Ovary (tissue), 9 donors: Measurements from ENCODE around the gene ATP6V0E1. TPM values are rescaled to one million over a fixed set of nuclear protein-coding genes. Genes with fewer than 3 reads are reported as not detected.
"Not testable (repeated sequence)": the region's sequence is repeated elsewhere in the genome, so short reads cannot be mapped to it uniquely, and the experiment has no call there.

ENCODE experiments used
- DNase-seq, 5 donors: peaks; one replicate each; pipeline ENCODE4 v3.0.0-alpha.2; 2019 to 2020
- H3K27ac ChIP-seq, 2 donors: fragments of 200-600 bp; one replicate each; pipeline versions ENCODE4 v1.5.1 to v1.8.0; 2019 to 2022
- H3K27me3 ChIP-seq: fragments of 200-600 bp; one replicate; pipeline ENCODE4 v1.8.0; 2022
- H3K36me3 ChIP-seq: fragments of 200-600 bp; sonication (generic); one replicate; pipeline ENCODE4 v1.5.1; 2019
- H3K4me1 ChIP-seq: one replicate; pipeline ENCODE4 v1.8.1; 2013; ENCODE audit warnings: mild to moderate bottlenecking, moderate library complexity; ENCODE audit not compliant: insufficient read depth
- H3K4me3 ChIP-seq: fragments of 200-600 bp; sonication (generic); one replicate; pipeline ENCODE4 v1.5.1; 2017
- H3K9me3 ChIP-seq, 2 donors: fragments of 200-600 bp in 1 of 2; sonication (generic) in 1 of 2; one replicate each; pipeline versions ENCODE4 v1.5.1 to v1.8.1; 2013 to 2019; ENCODE audit warnings: mild to moderate bottlenecking in 1 of 2, moderate library complexity in 1 of 2
- EP300 ChIP-seq: sonication (generic); formaldehyde crosslinking; IDR thresholded peaks from one replicate; pipeline ENCODE4 v1.6.1; 2017; ENCODE audit warnings: antibody characterized with exemption
- POLR2A ChIP-seq: fragments of 450-650 bp; IDR thresholded peaks from one replicate; pipeline ENCODE4 v1.6.1; 2017; ENCODE audit warnings: antibody characterized with exemption, mild to moderate bottlenecking, moderate library complexity
- WGBS, 3 donors: extraction: QIAGEN DNeasy Blood & Tissue Kit in 1 of 3; methylation state at CpG; one replicate each; pipeline versions ENCODE4 v1.1.5 to v1.1.7; 2013 to 2017; 5-methylcytosine and 5-hydroxymethylcytosine counted together
- intact Hi-C, 4 donors: fragments of 100-400 bp; cut with DNase I; formaldehyde crosslinking; loops; one replicate each; pipeline versions ENCODE4 v1.11.0 to v1.15.1; 2022 to 2023
- polyA plus RNA-seq, 2 donors: library from polyadenylated mRNA; stranded (reverse); fragments of 200-250 nt in 1 of 2; fragments of 350-450 nt in 1 of 2; fragmentation: Illumina TruSeq in 1 of 2; extraction: RNeasy Lipid Tissue Mini Kit (QIAGEN cat#74804) in 1 of 2; gene quantifications; one replicate each; pipeline ENCODE4 v1.2.3, GENCODE V29; 2013 to 2014
- small RNA-seq: library from RNA; depleted of rRNA; stranded (forward); fragments of <200 nt; gene quantifications from one replicate; pipeline ENCODE3, GENCODE V24; 2016
- total RNA-seq, 7 donors: library from RNA; depleted of rRNA in 2 of 7; stranded (reverse); fragments of >200 nt in 2 of 7; fragmentation: NEBNext Ultra II Directional in 3 of 7; extraction: Animal tissue kit (Norgen Biotek cat#: 25700) in 3 of 7; gene quantifications; one replicate each; pipeline versions ENCODE4 v1.1.0 to v1.2.4, GENCODE V29; 2016 to 2023
- TF ChIP-seq, protein P1 (sequence below), 3 donors: fragments of 450-650 bp in 2 of 3; fragments of 200-600 bp in 1 of 3; IDR thresholded peaks; one replicate each; pipeline versions ENCODE4 v1.5.1 to v1.8.0; 2016 to 2022; ENCODE audit warnings: antibody characterized with exemption in 3 of 3, mild to moderate bottlenecking in 1 of 3
- donor health status: DM: no; HTN: no; CAD: no; lungs with moderate emphysema.
- donor health status: DM: no; HTN: no; CAD: no.
- donor health status: Bipolar disorder and iron deficiency.
- donor health status: DM: yes; HTN: yes; CAD: no.
- donor health status: DM: no; HTN: no; CAD: no.
- donor health status: DM: yes; HTN: yes; CAD: no.

Gene ATP6V0E1
- total and polyA plus RNA-seq, 9 donors, result 99.7 to 376 (median 164) TPM

DNA sequence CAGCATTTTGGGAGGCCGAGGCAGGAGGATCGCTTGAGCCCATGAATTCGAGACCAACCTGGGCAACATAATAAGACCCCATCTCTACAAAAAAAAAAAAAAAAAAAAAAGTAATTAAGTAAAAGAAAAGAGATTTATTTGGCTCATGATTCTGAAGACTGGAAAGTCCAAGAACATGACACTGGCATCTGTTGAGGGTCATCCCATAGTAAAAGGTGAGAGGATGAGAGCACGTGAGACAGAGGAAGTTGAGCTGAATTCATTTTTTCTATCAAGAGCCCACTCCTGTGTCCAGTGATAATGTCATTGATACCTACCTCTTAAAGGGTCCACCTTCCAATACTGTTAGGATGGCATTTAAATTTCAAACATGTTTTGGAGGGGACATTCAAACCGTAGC lies 92.4 kb downstream of the ATP6V0E1 start:
- no peaks in the 10 kb centered on the region for H3K36me3 ChIP-seq
- H3K9me3 ChIP-seq, result no peaks in the 10 kb centered on the region
- H3K27me3 ChIP-seq, result no peaks in the 10 kb centered on the region
- DNase-seq, result no peak
- H3K27ac ChIP-seq, result no peak overlapping the region
- WGBS, 3 donors, result 93 to 96% (median 94%) methylated on average over 5 of the region's 5 CpGs
- intact Hi-C loops, result no loop called here
- peaks cover 4% of the 10 kb centered on the region for H3K4me1 ChIP-seq
- H3K4me3 ChIP-seq, result no peak overlapping the region
- TF ChIP-seq EP300 (no peak), POLR2A (no peak)
- TF ChIP-seq, protein P1, sequence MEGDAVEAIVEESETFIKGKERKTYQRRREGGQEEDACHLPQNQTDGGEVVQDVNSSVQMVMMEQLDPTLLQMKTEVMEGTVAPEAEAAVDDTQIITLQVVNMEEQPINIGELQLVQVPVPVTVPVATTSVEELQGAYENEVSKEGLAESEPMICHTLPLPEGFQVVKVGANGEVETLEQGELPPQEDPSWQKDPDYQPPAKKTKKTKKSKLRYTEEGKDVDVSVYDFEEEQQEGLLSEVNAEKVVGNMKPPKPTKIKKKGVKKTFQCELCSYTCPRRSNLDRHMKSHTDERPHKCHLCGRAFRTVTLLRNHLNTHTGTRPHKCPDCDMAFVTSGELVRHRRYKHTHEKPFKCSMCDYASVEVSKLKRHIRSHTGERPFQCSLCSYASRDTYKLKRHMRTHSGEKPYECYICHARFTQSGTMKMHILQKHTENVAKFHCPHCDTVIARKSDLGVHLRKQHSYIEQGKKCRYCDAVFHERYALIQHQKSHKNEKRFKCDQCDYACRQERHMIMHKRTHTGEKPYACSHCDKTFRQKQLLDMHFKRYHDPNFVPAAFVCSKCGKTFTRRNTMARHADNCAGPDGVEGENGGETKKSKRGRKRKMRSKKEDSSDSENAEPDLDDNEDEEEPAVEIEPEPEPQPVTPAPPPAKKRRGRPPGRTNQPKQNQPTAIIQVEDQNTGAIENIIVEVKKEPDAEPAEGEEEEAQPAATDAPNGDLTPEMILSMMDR (IDR thresholded peaks at IDR 0.05), result no peak

DNA sequence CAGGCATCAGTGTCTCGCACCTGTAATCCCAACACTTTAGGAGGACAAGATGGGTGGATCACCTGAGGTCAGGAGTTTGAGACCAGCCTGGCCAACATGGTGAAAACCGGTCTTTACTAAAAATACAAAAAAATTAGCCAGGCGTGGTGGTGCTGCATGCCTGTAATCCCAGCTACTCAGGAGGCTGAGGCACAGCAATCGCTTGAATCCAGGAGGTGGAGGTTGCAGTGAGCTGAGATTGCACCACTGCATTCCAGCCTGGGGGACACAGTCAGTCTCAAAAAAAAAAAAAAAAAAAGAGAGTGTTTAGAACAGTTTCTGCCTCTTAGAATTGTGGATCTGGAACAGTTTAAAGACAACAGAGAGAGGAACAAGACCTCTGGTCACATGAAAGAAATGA lies 92.9 kb downstream of the ATP6V0E1 start:
- H3K4me1 ChIP-seq, DNase-seq, H3K9me3 ChIP-seq, H3K27me3 ChIP-seq, H3K36me3 ChIP-seq, H3K27ac ChIP-seq, H3K4me3 ChIP-seq, intact Hi-C loops: not testable (repeated sequence)
- 91 to 94% (median 94%) methylated on average over 4 of the region's 4 CpGs for WGBS, 3 donors

DNA sequence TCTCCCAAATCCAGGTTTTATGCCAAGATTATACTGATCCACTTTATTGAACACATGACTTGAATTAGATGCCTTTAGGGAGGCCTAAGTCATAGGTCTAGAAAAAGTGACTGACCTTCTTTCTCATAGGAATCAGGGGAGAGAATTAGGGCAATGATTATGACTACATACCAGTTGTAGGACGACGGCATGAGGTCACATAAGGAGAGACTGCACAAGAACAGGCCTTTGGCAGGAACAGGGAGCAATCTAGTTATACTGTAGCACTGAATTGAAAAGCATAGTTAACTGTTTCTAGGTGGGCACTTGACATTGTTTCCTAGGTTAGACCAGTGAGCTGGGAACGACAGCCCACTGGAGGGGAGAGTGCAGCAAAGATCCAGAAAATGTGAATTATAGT lies 95.3 kb downstream of the ATP6V0E1 start:
- Histone ChIP-seq H3K4me3 (no peak overlapping the region), H3K4me1 (peaks cover 2% of the 10 kb centered on the region), H3K36me3 (no peaks in the 10 kb centered on the region), H3K9me3 (no peaks in the 10 kb centered on the region), H3K27me3 (no peaks in the 10 kb centered on the region), H3K27ac (no peak overlapping the region)
- DNase-seq, result no peak
- WGBS, 3 donors, result 69 to 83% (median 80%) methylated on average over 3 of the region's 3 CpGs
- TF ChIP-seq, protein P1 (IDR thresholded peaks at IDR 0.05), result no peak
- TF ChIP-seq EP300 (no peak), POLR2A (no peak)
- intact Hi-C loops, result no loop called here

Small RNA genes lying within 50 kb of the gene (small RNA-seq; reads per million reads assigned to genes)
- gene RF00019, result not detected
- gene SNORA74B, result 8.9 reads per million, percentile 83 among the genes with 10 or more reads in this experiment

Other genes with a start within 250 kb of the ATP6V0E1 start
- gene DUSP1, start 212.6 kb upstream of the ATP6V0E1 start, total RNA-seq, result 1,000 to 10,000 TPM in 2 of 7 donors, 100 to 1,000 TPM in 5; 112 to 2,672 (median 185) TPM
- gene DUSP1, start 212.6 kb upstream of the ATP6V0E1 start, polyA plus RNA-seq, result 100 to 1,000 TPM; 201 to 248 TPM
- gene ERGIC1, start 149.5 kb upstream of the ATP6V0E1 start, total RNA-seq, result 100 to 1,000 TPM in 2 of 7 donors, 10 to 100 TPM in 5; 41.7 to 132 (median 92.3) TPM
- 100 to 1,000 TPM in 1 of 2 donors, 10 to 100 TPM in 1; 76.4 to 147 TPM for gene ERGIC1, start 149.5 kb upstream of the ATP6V0E1 start, polyA plus RNA-seq
- gene RPL26L1, start 24.3 kb upstream of the ATP6V0E1 start, total RNA-seq, result 10 to 100 TPM; 19.8 to 34.8 (median 24.3) TPM
- 10 to 100 TPM; 36.3 to 42.2 TPM for gene RPL26L1, start 24.3 kb upstream of the ATP6V0E1 start, polyA plus RNA-seq
- 10 to 100 TPM; 25.2 to 45.9 (median 33.4) TPM for gene CREBRF, start 72.6 kb downstream of the ATP6V0E1 start, total RNA-seq
- 10 to 100 TPM; 12.3 to 15.6 TPM for gene CREBRF, start 72.6 kb downstream of the ATP6V0E1 start, polyA plus RNA-seq
- 10 to 100 TPM in 2 of 7 donors, 1 to 10 TPM in 5; 8.3 to 17.6 (median 9.5) TPM for gene BNIP1, start 160.8 kb downstream of the ATP6V0E1 start, total RNA-seq
- 10 to 100 TPM in 1 of 2 donors, 1 to 10 TPM in 1; 9.1 to 14.8 TPM for gene BNIP1, start 160.8 kb downstream of the ATP6V0E1 start, polyA plus RNA-seq